Measurements from ENCODE around the gene TNRC6C.
A peak's percentile ranks its signal among the peaks of the same experiment; 100 is the strongest.

- TF ChIP-seq POLR2AphosphoS5 (IDR thresholded peaks at IDR 0.05) (peak; percentile 79 to 88 (median 80)), CTCF (IDR thresholded peaks at IDR 0.05 in 8 of 11, conservative IDR thresholded peaks at IDR 0.05 in 3 of 11) (peak; percentile 54 to 85 (median 77)), POLR2A (IDR thresholded peaks at IDR 0.05) (no peak)
Measured at GRCh38 chr17:78133971-78134898, 175.7 kb downstream of the TNRC6C start.

Data from spleen (tissue), 7 donors.